ENCODE measurements around the gene FYB2. TPM values are rescaled to one million over a fixed set of nuclear protein-coding genes. Genes with fewer than 3 reads are reported as not detected.

The FYB2 gene
- total and polyA plus RNA-seq, 8 donors: 0.44 to 6.3 (median 1.5) TPM

DNA sequence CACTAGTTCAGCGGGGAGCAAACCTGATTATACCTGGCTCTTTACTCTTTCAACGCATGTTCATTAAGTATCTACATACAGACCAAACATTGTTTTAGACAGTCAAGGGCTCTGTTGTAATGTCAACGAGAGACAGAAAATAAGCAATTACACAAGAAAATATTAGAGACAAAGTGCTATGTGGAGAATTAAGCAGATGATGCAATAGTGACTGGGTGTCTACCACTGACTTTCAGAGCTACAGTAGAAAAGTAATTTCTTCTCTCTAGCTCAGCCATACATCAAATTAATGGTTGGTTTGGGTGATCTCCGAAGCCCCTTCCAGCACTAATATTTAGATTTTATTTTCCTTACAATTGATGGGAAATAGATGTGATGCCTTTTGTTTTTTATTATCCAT, 23.3 kb downstream of the FYB2 start:
- ATAC-seq: no peak
- no peaks in the 10 kb centered on the region for H3K4me1 ChIP-seq
- TF ChIP-seq, protein P1, sequence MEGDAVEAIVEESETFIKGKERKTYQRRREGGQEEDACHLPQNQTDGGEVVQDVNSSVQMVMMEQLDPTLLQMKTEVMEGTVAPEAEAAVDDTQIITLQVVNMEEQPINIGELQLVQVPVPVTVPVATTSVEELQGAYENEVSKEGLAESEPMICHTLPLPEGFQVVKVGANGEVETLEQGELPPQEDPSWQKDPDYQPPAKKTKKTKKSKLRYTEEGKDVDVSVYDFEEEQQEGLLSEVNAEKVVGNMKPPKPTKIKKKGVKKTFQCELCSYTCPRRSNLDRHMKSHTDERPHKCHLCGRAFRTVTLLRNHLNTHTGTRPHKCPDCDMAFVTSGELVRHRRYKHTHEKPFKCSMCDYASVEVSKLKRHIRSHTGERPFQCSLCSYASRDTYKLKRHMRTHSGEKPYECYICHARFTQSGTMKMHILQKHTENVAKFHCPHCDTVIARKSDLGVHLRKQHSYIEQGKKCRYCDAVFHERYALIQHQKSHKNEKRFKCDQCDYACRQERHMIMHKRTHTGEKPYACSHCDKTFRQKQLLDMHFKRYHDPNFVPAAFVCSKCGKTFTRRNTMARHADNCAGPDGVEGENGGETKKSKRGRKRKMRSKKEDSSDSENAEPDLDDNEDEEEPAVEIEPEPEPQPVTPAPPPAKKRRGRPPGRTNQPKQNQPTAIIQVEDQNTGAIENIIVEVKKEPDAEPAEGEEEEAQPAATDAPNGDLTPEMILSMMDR (IDR thresholded peaks at IDR 0.05): no peak
- intact Hi-C loops (cut with DNase I): no loop called here
- FAIRE-seq: no peak
- 78 to 90% methylated on average over 4 of the region's 4 CpGs for WGBS, 2 donors
- H3K27me3 ChIP-seq: no peaks in the 10 kb centered on the region
- H3K4me3 ChIP-seq: no peak overlapping the region
- no peaks in the 10 kb centered on the region for H3K36me3 ChIP-seq
- no peak overlapping the region for H3K27ac ChIP-seq
- no peak for DNase-seq
- no peaks in the 10 kb centered on the region for H3K9me3 ChIP-seq

DNA sequence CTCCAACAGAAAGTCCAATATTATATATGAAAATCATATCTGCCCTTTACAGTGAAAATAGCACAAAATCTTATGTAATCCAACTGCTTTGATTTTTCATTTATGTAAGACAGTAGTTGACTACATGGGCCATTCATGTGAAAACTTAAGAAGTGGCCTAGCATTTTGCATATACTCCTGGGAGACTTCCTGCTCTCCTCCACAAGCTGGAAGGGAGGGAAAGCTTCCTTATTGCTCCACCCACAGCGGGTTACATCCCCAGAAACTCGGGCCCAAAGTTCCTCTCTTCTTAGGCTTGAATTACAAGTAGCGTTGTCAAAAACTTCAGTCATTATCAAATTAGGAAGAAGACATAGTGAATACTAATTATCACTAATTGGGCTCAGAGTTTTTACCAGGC, 29.2 kb downstream of the FYB2 start:
- FAIRE-seq: no peak
- TF ChIP-seq, protein P1 (IDR thresholded peaks at IDR 0.05): no peak
- Histone ChIP-seq H3K27ac (no peak overlapping the region), H3K27me3 (no peaks in the 10 kb centered on the region), H3K9me3 (no peaks in the 10 kb centered on the region), H3K4me3 (no peak overlapping the region), H3K4me1 (no peaks in the 10 kb centered on the region), H3K36me3 (no peaks in the 10 kb centered on the region)
- 82 to 84% methylated on average over 3 of the region's 3 CpGs for WGBS, 2 donors
- no peak for ATAC-seq
- intact Hi-C loops (cut with DNase I): no loop called here
- DNase-seq: no peak

DNA sequence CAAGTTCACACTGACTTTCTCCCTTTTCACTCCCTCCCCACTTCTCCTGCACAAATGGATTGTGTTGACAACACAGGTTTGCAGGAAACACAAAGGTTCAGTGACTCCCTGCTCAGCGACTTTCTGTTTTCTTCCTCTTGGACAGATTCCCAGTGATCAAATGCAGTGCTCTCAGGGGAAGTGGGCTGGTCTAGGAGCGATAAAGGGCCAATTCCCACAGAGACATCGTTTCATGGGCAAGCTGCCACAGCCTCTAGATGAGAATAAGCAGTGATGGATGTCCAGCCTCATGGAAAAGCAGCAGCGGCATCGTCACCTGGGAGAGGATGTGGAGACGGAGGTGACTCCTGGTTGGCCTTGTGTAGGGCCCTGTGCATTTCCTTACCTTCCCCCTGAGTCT, 30.6 kb downstream of the FYB2 start:
- H3K27me3 ChIP-seq: no peaks in the 10 kb centered on the region
- H3K27ac ChIP-seq: peak overlapping the region in 3 of 4 donors; percentile 10 to 68 (median 43)
- DNase-seq (peak in 4 of 6 donors; percentile 38 to 60 (median 46)), FAIRE-seq (no peak), ATAC-seq (peak; percentile 71 to 94 (median 93))
- 25 to 32% methylated on average over 6 of the region's 6 CpGs for WGBS, 2 donors
- H3K9me3 ChIP-seq: no peaks in the 10 kb centered on the region
- TF ChIP-seq, protein P1 (IDR thresholded peaks at IDR 0.05): no peak
- no peaks in the 10 kb centered on the region for H3K36me3 ChIP-seq
- no peaks in the 10 kb centered on the region for H3K4me1 ChIP-seq
- no peak overlapping the region for H3K4me3 ChIP-seq
- intact Hi-C loops (cut with DNase I): no loop called here

GRCh38 chr1:56788102-56788501, 31.1 kb downstream of the FYB2 start:
- DNase-seq (no peak), FAIRE-seq (no peak), ATAC-seq (peak in 3 of 4 donors; percentile 48 to 76 (median 66))
- Histone ChIP-seq H3K27ac (peak overlapping the region in 3 of 4 donors; percentile 10 to 68 (median 43)), H3K4me3 (no peak overlapping the region), H3K36me3 (no peaks in the 10 kb centered on the region), H3K27me3 (no peaks in the 10 kb centered on the region), H3K9me3 (no peaks in the 10 kb centered on the region), H3K4me1 (no peaks in the 10 kb centered on the region)
- intact Hi-C loops (cut with DNase I): no loop called here
- TF ChIP-seq, protein P1 (IDR thresholded peaks at IDR 0.05): no peak

DNA sequence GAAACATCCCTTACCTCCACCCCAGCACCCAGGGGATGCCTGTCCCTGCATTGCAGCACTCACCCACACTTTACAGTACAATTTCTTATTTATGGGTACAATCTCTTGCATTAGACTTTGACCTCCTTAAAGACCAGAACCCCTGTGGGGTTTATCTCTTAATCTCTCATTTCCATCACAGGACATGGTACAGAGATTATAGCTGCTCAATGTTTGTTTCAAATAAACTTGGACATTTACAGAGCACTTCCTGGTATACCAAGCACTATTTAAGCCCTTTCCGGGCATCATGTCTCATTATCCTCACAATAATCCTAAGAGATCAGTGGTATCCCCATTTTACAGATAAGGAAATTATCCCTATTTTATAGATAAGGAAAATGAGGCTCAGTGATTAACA, 31.9 kb downstream of the FYB2 start:
- no peak for ATAC-seq
- no peak for FAIRE-seq
- TF ChIP-seq, protein P1 (IDR thresholded peaks at IDR 0.05): no peak
- Histone ChIP-seq H3K27me3 (no peaks in the 10 kb centered on the region), H3K4me3 (no peak overlapping the region), H3K27ac (peak overlapping the region in 2 of 4 donors; percentile 43 to 68), H3K9me3 (no peaks in the 10 kb centered on the region), H3K36me3 (no peaks in the 10 kb centered on the region), H3K4me1 (no peaks in the 10 kb centered on the region)
- intact Hi-C loops (cut with DNase I): no loop called here
- WGBS, 2 donors: 82 to 88% methylated on average over 1 of the region's 1 CpG
- no peak for DNase-seq
